GM12878 (cell line): ENCODE data around the gene RNF183. TPM values are rescaled to one million over a fixed set of nuclear protein-coding genes. Genes with fewer than 3 reads are reported as not detected.

Experiments used
- ATAC-seq: fragments of 200-7000 bp; cut with Tn5 transposase; 3 replicates; pipeline ENCODE4 v1.9.1; 2020; ENCODE audit warnings: mild to moderate bottlenecking, moderate library complexity
- BruUV-seq: library from RNA; stranded (reverse); fragments of 400-500 nt; replicated peaks from 2 replicates; lab custom pipeline; 2021; lab: Mats Ljungman, UMichigan
- CTCF ChIA-PET: fragments of 300-600 bp; sonication (Branson Sonifier 250); formaldehyde crosslinking; extraction: SDS; loops from one replicate; lab custom pipeline; 2021; ENCODE audit warnings: inconsistent platforms; lab: Yijun Ruan, JAX
- POLR2A ChIA-PET: fragments of 350-600 bp; formaldehyde crosslinking; extraction: SDS; loops from one replicate; lab custom pipeline; 2021; ENCODE audit warnings: inconsistent platforms; lab: Charles Lee
- RAD21 ChIA-PET: fragments of 300-600 bp; sonication (Branson Sonifier 250); formaldehyde crosslinking; loops from one replicate; lab custom pipeline; 2023; ENCODE audit warnings: antibody characterized with exemption; ENCODE audit not compliant: unreplicated experiment; lab: Charles Lee
- SMC1A ChIA-PET: fragments of 300-600 bp; sonication (Branson Sonifier 250); formaldehyde crosslinking; loops from one replicate; lab custom pipeline; 2023; ENCODE audit not compliant: unreplicated experiment, uncharacterized antibody; lab: Charles Lee
- DNase-seq: peaks from one replicate; pipeline ENCODE4 v3.0.0-alpha.2; 2011; ENCODE audit warnings: low read depth, low spot score
- FAIRE-seq: peaks from 3 replicates; lab custom pipeline; 2011; peaks lifted over from hg19 to GRCh38; lab: Jason Lieb, UNC
- H2AFZ ChIP-seq: 2 replicates; pipeline ENCODE4 v1.6.0; 2011; ENCODE audit warnings: low read depth, low read length, control low read depth; ENCODE audit not compliant: control insufficient read depth
- H3K27ac ChIP-seq: 2 replicates; pipeline ENCODE4 v1.5.1; 2011; ENCODE audit warnings: control low read depth; ENCODE audit not compliant: control insufficient read depth, insufficient read depth
- H3K27me3 ChIP-seq, 2 experiments: replicated peaks in 1 of 2; 2 replicates each; pipeline versions ENCODE4 v1.6.0 to v1.6.1; 2011; ENCODE audit warnings: low read length in 1 of 2; ENCODE audit not compliant: control insufficient read depth in 2 of 2, insufficient read depth in 2 of 2
- H3K36me3 ChIP-seq, 2 experiments: 2 replicates each; pipeline ENCODE4 v1.5.1; 2011; ENCODE audit warnings: low read length in 1 of 2; ENCODE audit not compliant: control insufficient read depth in 2 of 2, insufficient read depth in 2 of 2
- H3K4me1 ChIP-seq: 2 replicates; pipeline ENCODE4 v1.6.1; 2011; ENCODE audit warnings: mild to moderate bottlenecking, low read length, moderate library complexity, mixed read lengths; ENCODE audit not compliant: control insufficient read depth, insufficient read depth
- H3K4me2 ChIP-seq: 2 replicates; pipeline ENCODE4 v1.6.0; 2011; ENCODE audit warnings: control low read depth; ENCODE audit not compliant: control insufficient read depth, insufficient read depth
- H3K4me3 ChIP-seq: fragments of 200-600 bp; sonication (generic); 2 replicates; pipeline ENCODE4 v1.5.1; 2016
- H3K79me2 ChIP-seq: 2 replicates; pipeline ENCODE4 v1.6.0; 2011; ENCODE audit warnings: low read length; ENCODE audit not compliant: control insufficient read depth, insufficient read depth
- H3K9ac ChIP-seq: 2 replicates; pipeline ENCODE4 v1.8.0; 2011; ENCODE audit warnings: low read length, control low read depth, mixed read lengths; ENCODE audit not compliant: control insufficient read depth, insufficient read depth
- H3K9me3 ChIP-seq: replicated peaks from 3 replicates; pipeline ENCODE4 v1.5.1; 2011; ENCODE audit warnings: mild to moderate bottlenecking, low read length; ENCODE audit not compliant: control insufficient read depth, insufficient read depth
- H4K20me1 ChIP-seq: 2 replicates; pipeline ENCODE4 v1.6.0; 2011; ENCODE audit not compliant: control insufficient read depth, insufficient read depth
- BCL11A ChIP-seq: IDR thresholded peaks from 2 replicates; pipeline ENCODE4 v1.6.1; 2011; ENCODE audit warnings: low read depth, low read length
- E4F1 ChIP-seq: fragments of 450-650 bp; IDR thresholded peaks from 2 replicates; pipeline ENCODE4 v1.6.1; 2018; ENCODE audit warnings: borderline replicate concordance, mild to moderate bottlenecking; ENCODE audit not compliant: partially characterized antibody
- HSF1 ChIP-seq: fragments of 150-350 bp; IDR thresholded peaks from 2 replicates; pipeline ENCODE4 v1.6.1; 2014; ENCODE audit warnings: mild to moderate bottlenecking, low read depth, low read length
- JUNB ChIP-seq: IDR thresholded peaks from 2 replicates; pipeline ENCODE4 v1.6.1; 2016; ENCODE audit warnings: antibody characterized with exemption, mild to moderate bottlenecking
- NR2C1 ChIP-seq: fragments of 450-650 bp; IDR thresholded peaks from 2 replicates; pipeline ENCODE4 v1.6.1; 2017; ENCODE audit warnings: antibody characterized with exemption, mild to moderate bottlenecking, moderate library complexity
- SREBF1 ChIP-seq: IDR thresholded peaks from 2 replicates; pipeline ENCODE4 v1.6.1; 2012; ENCODE audit warnings: mild to moderate bottlenecking, low read length
- TCF3 ChIP-seq: IDR thresholded peaks from 2 replicates; pipeline ENCODE4 v1.6.1; 2012; ENCODE audit warnings: low read depth, mild to moderate bottlenecking, low read length, borderline replicate concordance; ENCODE audit not compliant: insufficient read depth
- USF1 ChIP-seq: IDR thresholded peaks from 2 replicates; pipeline ENCODE4 v1.6.1; 2011; ENCODE audit warnings: borderline replicate concordance, low read depth, mild to moderate bottlenecking, moderate library complexity, mixed read lengths, low read length; ENCODE audit not compliant: insufficient read depth; ENCODE audit errors: extremely low read length
- ZNF384 ChIP-seq: IDR thresholded peaks from 2 replicates; pipeline ENCODE4 v1.6.1; 2012; ENCODE audit warnings: low read depth, mild to moderate bottlenecking, low read length, improper control_type of control experiment, borderline replicate concordance
- WGBS: methylation state at CpG from one replicate; pipeline ENCODE4 v1.1.6; 2016; ENCODE audit warnings: low lambda C conversion rate; ENCODE audit not compliant: insufficient replicate concordance, insufficient coverage; ENCODE audit errors: missing lambda C conversion rate; 5-methylcytosine and 5-hydroxymethylcytosine counted together
- in situ Hi-C: fragments of 300-500 bp; cut with MboI; formaldehyde crosslinking; loops from 9 replicates; pipeline ENCODE4 v1.14.3; 2018; ENCODE audit warnings: mixed read lengths
- intact Hi-C: fragments of 100-400 bp; cut with micrococcal nuclease; formaldehyde crosslinking; loops from one replicate; pipeline ENCODE4 v1.14.2; 2022; ENCODE audit not compliant: unreplicated experiment
- polyA plus RNA-seq, 11 experiments: library from polyadenylated mRNA; depleted of rRNA in 4 of 11; unstranded in 6 of 11; stranded (reverse) in 5 of 11; fragments of >200 nt; fragmentation: Nextera tagmentation in 4 of 11; fragmentation: Illumina TruSeq in 1 of 11; extraction: Ambion mirVana in 4 of 11; extraction: Trizol in 1 of 11; gene quantifications; 1 replicate in 1 of 11; 2 replicates in 10 of 11; pipeline versions ENCODE4 v1.2.1 to v1.2.3, GENCODE V29; 2011 to 2016; ENCODE audit warnings: inconsistent platforms in 2 of 11, missing spikeins in 2 of 11, low read depth in 1 of 11
- total RNA-seq, 4 experiments: library from RNA; depleted of rRNA in 3 of 4; stranded (reverse); fragments of >200 nt in 3 of 4; fragmentation: Illumina TruSeq in 1 of 4; extraction: Trizol in 1 of 4; gene quantifications; 2 replicates each; pipeline versions ENCODE4 v1.2.1 to v1.2.3, GENCODE V29; 2013 to 2021

RNF183 gene
- total and polyA plus RNA-seq, 10 of the 15 experiments (the other 5 are each of a cell fraction or from before 2014, with no cell fraction given) = 0.03 to 0.26 (median 0.07) TPM; not detected in 6

- TF ChIP-seq E4F1 = no peak
- TF ChIP-seq ZNF384 = no peak
- no peak for TF ChIP-seq BCL11A
Measured at GRCh38 chr9:113311961-113312360, 8.8 kb upstream of the RNF183 start (continued).

GRCh38 chr9:113310538-113310937 lies 7.4 kb upstream of the RNF183 start:
- 45% methylated on average over 3 of the region's 3 CpGs for WGBS
- POLR2A ChIA-PET = interaction anchor here (0.6 to 0.8 kb wide), 2 partner anchors 9 to 104 kb away, joined by 3 read pairs; no protein-coding TSS in a partner anchor
- no peak overlapping the region for H3K4me3 ChIP-seq

More at GRCh38 chr9:113310538-113310937, 7.4 kb upstream of the RNF183 start:
- no peak for FAIRE-seq
- no peak overlapping the region for H3K4me2 ChIP-seq
- H2AFZ ChIP-seq = no peak overlapping the region
- no peaks in the 10 kb centered on the region for H3K36me3 ChIP-seq
- no peaks in the 10 kb centered on the region for H3K27me3 ChIP-seq
- RAD21 ChIA-PET = interaction anchor here (1.1 to 2.6 kb wide), 2 partner anchors 96 to 348 kb away, joined by 4 to 7 read pairs; no protein-coding TSS in a partner anchor
- no peaks in the 10 kb centered on the region for H3K79me2 ChIP-seq
- SMC1A ChIA-PET = interaction anchor here (1.1 to 3.3 kb wide), 5 partner anchors 9 to 346 kb away, joined by 3 to 14 read pairs (median 4); partner anchors contain the start of genes C9orf43 and POLE3
- CTCF ChIA-PET = interaction anchor here (1.0 to 2.8 kb wide), 10 partner anchors 29 to 348 kb away, joined by 4 to 18 read pairs (median 6); partner anchors contain the start of genes CDC26 and PRPF4
- no peak overlapping the region for H3K9ac ChIP-seq
- no peak for DNase-seq
- in situ Hi-C loops = no loop called here
- no TSS peak for BruUV-seq
- intact Hi-C loops = no loop called here
- H4K20me1 ChIP-seq = no peaks in the 10 kb centered on the region
- no peaks in the 10 kb centered on the region for H3K4me1 ChIP-seq
- ATAC-seq = no peak
- H3K9me3 ChIP-seq = no peaks in the 10 kb centered on the region
- TF ChIP-seq JUNB = no peak
- TF ChIP-seq SREBF1 = no peak
- TF ChIP-seq NR2C1 = no peak
- no peak for TF ChIP-seq HSF1
- TF ChIP-seq TCF3 = no peak
- TF ChIP-seq USF1 = no peak
- TF ChIP-seq, all 136 proteins: peak for 0
- H3K27ac ChIP-seq = no peak overlapping the region
